Cortex of kidney (tissue), 1 donor: ENCODE results near the gene MAP1S.

Source experiments
- DNase-seq: peaks from one replicate; lab custom pipeline; 2025; lab: John Stamatoyannopoulos, UW

MAP1S gene, protein sequence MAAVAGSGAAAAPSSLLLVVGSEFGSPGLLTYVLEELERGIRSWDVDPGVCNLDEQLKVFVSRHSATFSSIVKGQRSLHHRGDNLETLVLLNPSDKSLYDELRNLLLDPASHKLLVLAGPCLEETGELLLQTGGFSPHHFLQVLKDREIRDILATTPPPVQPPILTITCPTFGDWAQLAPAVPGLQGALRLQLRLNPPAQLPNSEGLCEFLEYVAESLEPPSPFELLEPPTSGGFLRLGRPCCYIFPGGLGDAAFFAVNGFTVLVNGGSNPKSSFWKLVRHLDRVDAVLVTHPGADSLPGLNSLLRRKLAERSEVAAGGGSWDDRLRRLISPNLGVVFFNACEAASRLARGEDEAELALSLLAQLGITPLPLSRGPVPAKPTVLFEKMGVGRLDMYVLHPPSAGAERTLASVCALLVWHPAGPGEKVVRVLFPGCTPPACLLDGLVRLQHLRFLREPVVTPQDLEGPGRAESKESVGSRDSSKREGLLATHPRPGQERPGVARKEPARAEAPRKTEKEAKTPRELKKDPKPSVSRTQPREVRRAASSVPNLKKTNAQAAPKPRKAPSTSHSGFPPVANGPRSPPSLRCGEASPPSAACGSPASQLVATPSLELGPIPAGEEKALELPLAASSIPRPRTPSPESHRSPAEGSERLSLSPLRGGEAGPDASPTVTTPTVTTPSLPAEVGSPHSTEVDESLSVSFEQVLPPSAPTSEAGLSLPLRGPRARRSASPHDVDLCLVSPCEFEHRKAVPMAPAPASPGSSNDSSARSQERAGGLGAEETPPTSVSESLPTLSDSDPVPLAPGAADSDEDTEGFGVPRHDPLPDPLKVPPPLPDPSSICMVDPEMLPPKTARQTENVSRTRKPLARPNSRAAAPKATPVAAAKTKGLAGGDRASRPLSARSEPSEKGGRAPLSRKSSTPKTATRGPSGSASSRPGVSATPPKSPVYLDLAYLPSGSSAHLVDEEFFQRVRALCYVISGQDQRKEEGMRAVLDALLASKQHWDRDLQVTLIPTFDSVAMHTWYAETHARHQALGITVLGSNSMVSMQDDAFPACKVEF

DNA sequence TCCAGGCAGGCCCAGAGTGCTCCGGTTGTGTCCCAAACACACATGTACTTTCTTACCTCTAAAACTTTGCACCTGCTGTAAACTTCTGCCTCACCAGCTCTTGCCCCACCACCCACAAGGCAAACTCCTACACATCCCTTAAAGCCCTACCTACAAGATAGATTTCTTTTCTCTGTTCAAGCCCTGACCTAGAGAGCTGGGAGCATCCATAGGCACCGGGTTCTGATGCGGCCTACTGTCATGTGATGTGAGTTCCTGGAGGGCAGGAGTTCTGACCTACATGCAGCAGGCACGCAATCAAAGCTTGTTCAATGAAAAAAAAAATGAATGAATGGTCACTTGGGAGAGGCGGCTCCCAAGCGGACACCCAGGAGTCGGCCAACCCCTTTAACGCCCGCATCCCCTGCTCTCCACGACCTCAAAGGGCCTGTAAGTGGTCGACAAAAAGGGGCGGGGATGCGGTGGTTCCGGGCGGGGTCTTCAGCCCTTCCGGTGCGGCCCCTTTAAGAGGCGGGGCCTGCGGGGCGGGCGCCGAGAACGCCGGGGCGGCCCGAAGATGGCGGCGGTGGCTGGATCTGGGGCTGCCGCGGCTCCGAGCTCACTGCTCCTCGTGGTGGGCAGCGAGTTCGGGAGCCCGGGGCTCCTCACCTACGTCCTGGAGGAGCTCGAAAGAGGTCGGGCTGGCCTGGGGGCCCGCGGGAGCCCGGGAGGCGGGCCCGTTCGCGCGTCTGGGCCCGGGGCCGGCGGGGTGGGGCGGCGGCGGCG is at the start of gene MAP1S:
TSS of gene MAP1S (plus strand) at position 534 of the 765 bp plus-strand sequence. CDS start at position 557, 23 bp downstream.
- DNase-seq = no peak

DNA sequence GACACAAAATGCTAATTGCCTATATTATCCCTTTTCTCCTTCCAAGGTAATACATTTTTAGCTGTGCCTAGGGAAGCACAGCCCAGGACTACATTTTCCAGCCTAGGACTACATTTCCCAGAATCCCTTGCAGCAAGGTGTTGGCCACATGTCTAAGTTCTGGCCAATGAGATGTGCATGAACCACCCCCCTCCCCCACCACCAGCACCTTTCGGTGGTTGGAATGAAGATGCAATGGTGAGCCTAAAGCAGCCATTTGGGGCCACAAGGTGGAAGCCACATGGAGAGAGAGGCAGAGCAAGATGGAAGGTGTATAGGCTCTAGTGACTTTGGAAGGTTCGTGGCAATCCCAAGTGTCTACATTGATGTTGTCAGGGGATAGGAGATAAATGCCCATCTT is 47.4 kb upstream of the MAP1S start:
- no peak for DNase-seq

DNA sequence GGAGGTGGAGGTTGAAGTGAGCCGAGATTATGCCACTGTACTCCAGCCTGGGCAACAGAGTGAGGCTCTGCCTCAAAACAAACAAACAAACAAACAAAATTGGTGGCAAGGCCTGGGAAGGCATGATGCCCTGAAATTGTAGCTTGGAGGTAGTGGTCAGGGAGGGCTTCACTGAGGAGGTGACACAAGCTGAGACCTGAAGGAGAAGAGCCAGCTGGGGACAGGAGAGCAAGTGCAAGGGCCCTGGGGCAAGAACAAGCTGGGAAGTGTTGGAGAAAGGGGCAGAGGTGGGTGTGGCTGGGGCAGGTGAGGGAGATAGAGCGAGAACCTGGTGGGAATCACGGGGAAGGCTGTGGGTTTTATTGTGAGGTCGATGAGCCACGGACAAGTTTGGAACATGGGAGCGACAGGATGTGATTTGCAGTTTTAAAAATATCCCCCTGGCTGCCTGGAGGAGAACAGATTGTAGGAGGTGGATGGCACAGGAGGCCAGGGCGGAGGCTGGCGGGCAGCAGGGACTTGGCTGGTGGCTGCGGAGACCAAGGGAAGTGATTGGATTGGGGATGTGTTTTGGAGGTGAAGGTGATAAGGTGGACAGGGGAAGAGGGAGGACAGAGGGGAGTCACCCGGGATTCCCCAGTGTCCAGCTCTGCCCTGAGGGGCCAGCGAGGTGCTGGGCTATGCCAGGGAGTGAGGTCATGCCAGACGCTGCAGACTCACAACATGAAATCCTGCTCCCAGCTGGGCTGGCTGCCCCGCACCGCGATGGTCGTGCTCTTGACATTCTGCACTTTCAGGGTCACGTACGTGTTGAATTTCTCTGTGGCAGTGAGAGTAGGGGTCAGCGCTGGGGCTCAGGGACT is 45.1 kb upstream of the MAP1S start:
- no peak for DNase-seq

DNA sequence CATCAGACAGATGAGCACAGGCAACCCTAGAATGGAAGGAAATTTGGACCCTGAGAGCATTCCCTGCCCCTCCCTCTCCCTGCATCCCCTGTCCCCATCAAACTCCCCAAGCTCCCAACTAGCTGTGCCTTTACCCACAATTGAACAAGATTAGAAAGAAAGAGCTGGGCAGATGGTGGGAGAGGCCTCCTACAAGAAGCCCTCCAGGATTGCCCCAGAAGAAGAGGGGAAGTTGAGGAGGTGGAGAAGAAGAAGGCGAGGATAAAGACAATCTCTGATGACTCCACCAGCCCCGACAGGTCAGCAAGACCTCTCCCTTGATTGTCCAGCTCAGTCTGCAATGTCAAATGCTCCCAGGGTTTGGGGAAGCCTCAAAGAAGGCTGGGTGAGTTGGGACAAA is 43.0 kb upstream of the MAP1S start:
- DNase-seq = no peak

DNA sequence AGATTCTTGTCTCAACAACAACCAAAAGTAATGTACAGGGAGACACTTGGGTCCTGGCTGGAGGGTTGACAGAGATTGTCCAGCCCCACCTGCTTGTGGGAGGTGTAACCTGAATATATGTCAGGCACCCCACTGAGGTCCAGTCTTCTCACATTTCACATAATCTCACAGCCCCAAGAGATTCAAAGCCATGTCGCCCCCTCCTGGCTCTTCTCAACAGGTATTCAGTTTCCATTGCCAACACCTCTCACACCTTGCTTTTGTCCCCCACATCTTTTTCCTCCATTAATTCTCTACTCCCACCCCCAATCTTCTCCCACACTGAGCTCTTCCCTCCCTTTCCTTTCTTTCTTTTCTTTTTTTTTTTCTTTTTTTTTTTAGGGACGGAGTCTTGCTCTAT is 42.3 kb upstream of the MAP1S start:
- DNase-seq = no peak

DNA sequence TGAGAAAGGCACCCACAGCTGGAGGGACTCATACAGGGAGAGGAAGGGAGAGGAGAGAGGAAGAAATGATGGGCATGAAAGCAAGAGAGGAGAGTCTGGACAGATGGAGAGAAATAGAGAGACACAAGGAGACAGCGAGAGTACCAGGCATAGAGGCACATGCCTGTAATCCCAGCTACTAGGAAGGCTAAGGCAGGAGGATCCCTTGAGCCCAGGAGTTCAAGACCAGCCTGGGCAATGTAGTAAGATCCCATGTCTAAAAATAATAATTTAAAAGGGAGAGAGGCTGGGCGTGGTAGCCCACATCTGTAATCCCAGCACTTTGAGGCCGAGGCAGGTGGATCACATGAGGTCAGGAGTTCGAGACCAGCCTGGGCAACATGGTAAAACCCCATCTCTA is 40.4 kb upstream of the MAP1S start:
- no peak for DNase-seq

DNA sequence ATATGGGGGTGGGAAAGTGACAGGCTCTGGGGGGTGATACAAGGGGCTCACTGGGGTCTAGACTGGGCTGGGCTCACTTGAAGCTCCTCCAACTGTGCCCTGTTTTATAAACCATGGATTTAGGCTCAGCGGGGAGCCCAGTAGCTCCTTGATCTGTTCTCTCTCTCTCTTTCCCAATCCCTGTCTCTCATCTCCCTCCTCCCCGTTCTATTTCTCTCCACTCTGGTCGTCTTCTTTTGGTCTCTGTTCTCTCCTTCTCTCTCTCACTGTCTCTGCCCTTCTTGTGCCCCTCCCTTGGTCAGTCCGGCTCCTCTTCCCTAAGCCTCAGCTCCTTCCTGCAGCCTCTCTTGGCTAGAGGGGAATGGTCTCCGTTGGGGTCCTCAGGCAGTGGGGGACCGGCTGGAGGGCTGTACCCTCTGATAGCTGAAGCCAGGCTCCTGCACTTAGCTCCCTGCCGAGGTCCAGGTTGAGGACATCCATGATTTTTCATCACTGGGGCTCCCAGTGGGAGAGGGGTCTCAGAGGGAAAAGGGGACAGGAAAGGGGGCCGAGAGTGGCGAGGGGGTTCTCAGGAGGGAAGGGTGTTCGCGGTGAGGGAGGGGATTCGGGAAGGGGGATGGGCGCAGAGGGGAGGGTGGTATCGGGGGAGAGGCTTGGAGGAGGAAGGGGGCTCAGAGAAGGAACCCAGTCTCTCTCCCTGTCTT is 39.6 kb upstream of the MAP1S start:
- no peak for DNase-seq

DNA sequence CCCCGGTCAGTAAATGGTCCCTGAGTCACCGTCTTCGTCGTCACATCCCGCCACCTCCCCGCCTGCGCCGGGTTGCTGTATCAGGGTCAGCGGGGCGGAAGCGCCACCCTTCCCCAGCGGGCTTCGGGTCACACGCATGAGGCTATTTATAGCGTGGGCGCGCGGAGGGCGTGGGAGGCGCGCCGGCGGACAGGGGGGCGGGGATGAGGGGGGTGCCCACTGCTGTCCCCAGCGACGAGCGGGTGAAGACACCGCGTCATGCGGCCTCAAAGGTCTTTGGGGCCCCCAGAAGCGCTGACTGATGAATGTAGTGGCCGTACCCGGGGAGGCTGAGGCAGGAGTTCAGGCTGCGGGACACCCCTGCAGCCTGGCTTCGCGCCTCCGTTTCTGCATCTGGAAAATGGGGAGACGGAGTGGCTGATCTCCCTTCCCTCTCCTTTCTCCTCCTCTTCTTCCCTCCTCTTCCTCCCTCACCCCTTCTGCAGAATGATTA is 39.0 kb upstream of the MAP1S start:
- DNase-seq = no peak

DNA sequence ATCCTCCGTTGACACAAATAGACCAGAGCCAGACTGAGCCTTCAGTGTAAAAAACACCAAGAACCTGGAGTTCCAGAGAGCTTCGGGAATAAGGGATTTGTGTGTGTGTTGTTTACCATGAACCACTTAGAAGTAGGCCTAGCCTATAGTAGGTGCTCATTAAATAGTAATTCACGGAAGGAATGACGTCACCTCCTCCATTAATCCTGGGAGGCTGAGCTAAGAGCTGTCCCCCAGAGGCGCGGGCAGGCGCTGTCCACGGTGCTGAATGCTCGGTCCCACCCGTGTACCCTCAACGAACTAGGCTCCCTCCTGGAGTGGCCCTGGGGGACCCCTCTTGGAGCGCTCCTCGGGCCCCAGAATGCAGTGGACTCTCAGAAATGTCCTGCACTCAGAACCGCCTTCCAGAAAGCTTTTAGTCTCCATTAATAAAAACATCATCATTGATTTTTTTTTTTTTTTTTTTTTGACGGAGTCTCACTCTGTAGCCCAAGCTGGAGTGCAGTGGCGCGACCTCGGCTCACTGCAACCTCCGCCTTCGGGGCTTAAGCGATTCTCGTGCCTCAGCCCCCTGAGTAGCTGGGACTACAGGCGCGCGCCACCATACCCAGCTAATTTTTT is 37.7 kb upstream of the MAP1S start:
- DNase-seq = no peak

DNA sequence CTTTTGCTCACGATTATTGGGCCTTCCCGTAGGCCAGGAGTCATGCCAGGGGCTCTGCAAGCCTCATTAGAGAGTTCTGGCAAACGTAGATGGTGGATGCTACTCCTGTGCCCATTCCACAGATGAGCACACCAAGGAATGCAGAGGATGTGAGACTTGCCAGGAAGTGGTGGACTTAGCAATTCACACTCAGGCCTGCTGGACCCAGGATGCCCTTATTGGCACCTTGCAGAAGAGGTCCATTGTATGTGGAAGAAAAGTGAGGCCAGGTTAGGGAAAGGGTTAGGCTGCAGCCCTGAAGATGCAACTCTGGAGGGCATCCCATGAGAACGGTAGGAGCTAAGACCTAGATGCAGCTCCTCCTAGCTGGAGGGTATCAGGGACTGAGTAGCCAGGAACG is 37.0 kb upstream of the MAP1S start:
- no peak for DNase-seq

DNA sequence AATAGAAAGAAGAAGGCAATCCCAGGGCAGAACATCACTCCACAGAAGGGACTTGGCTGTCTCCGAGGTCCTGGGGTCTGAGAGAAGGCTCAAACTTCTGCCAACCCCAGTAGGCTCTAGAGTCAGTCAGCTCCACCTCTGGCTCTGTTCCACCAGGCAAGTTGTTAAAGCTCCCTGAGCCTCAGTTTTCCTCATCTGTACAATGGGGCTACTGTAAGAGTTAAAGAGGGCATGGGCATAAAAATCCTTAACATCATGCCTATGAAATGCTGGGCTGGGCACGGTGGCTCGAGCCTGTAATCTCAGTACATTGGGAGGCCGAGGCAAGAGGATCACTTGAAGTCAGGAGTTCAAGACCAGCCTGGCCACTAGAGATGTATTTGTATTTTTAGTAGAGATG is 36.2 kb upstream of the MAP1S start:
- DNase-seq = no peak

DNA sequence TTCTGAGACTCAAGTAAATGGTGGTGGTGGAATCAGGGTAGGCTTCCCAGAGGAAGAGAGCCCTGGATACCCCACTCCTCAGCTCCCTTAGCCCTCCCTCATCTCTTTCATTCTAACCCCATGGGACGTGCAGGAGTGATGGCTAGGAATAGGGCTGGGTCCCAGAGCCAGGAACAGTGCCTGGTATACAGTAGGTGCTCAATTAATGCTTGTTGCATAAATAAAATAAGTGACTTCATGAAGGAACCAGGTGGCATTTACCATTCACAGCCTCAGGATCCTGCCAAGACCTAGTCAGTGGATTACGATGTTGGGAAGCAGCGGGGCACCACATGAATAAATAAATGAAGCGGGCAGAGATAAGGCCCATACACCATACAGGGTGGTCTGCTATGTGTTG is 35.0 kb upstream of the MAP1S start:
- no peak for DNase-seq

DNA sequence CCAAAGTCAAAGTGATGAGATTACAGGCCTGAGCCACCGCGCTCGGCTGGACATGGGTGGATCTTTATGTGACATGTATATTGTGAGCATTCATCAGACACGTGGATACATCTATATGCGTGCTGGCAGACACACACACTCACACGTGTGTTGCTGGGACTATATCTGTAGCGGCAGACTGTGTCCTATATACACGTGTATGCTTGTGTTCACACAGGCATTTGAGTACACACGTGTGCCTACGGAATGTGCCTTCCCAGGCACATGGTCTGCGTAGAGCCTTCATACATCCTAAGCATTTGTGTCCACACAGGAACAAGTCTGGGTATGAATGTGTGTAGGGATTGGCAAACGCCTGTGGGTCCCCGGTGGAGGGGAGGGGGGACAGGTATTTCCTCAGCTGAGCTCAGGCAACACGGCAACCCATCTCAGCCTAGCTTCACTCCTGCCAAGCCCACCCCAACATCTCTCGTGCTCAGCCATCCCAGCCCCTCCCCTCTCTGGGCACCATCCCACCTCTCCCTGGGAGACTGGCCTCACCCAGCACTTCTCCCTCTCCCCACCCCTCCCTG is 33.7 kb upstream of the MAP1S start:
- DNase-seq = no peak

DNA sequence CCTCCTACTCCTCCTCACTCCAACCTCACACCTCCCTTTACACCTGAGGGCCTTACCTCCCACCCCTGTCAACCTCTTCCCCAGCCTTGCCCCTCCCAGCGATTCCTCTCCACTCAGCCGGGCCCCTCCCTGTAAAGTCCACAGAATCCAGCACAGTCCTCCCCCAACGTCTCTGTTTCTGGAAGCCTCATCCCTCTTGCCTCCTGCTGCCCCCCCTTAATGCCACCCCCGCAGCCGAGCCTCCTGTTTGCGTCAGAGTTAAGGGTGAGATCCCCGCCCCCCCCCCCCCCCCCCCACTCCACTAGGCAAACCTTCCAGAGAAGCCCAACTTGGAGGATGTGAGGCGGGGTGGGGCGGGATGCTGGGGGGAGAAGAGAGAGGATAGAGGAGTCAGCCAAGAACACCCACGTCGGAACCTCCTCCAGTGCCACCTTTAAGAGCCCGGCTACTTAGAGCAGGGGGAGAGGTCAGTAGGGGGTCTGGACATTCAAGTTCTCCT is 33.2 kb upstream of the MAP1S start:
- no peak for DNase-seq

DNA sequence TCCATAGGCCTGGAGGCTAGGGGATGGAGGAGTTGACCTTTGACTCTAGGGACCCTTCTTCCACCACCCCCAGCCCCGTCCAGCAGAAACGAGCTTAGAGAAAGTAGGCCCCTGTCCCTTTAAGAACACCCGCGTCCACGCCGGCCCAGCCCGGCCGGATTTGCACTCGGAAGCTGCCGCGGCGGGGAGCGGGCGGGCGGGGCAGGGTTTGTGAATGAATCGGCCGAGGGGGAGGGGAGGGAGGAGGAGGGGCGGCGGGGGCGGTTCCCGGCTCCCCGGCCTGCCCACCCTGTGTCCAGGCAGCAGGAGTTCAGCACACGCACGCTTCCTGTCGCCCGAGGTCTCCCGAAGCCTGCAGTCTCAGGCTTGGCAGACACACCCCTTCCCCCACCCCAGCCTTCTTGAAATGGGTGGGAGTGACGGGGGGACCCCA is 32.7 kb upstream of the MAP1S start:
- no peak for DNase-seq

DNA sequence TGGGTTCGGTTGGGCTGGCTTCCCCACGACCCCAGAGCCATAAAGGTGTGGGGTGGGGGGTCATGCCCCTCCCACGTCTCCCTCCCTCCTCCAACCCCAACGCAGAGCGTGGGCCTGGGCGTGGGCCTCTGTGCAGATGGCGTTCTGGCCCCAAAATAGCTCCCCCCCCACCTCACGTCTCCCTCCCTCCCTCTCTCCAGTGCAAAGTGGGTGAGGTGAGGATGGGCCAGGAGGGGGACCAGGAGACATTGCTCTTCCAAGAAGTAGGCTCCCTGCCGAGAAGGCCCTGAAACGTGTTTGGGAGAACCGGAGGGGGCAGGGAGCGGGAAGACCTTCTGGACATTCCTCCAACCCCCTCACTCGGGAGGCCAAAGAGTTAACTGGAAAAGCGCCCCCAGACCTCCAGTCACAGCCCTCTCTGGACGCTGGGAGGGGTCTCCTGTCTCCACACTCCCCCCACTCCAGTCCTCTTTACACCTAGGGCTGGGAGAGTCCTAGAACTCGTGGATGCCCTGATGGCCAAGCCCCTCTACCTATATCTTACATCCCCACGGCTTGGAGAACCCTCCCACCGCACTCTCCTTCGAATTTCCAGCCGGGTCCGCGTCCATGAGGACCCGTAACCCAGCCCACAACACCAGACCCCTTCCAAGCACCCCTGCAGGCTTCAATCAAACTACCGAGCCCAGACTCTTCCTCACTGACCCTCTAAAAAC is 32.0 kb upstream of the MAP1S start:
- no peak for DNase-seq

DNA sequence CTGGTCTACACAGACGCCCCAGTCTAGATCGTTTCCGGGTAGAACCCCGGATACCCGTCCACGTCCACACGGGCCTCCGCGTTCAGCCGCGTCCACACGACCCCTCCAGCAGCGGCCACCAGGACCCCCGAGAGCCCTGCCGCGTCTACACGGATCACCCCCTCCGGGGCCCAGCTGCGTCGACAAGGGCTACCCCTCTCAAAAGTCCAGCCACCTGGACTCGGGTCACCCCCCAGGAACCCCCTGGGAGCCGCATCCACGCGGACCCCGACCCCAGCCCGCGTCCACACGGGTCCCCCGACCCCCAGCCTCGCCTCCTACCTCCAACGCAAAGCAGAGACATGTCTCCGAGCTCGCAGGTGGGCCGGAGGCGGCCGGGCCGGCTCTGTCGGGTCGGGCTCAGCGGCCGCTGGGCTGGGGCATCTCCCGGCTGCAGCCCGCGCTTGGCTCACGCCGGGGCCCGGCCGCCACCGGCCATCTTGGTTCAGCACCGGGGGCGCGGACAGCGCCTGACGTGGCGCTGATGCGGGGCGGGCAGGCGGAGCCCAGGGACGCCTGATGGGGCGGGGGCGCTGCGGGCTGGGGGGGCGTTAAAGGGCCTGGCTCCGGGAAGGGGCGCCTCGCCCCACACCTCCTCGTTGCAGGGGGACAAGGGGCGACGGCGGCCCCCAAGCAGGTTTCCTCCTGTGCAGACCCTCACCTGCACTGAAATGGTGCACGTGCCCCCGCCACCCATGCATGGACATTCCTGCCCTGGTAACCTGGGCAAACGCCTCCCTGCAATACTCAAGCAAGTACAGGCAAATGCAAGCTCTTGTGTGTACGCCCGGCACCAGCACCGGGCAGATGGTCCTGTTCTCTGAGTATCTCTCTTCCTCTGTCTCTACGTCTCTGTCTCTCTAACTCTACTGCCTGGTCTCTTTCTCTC is 31.2 kb upstream of the MAP1S start, which contains the start of gene UNC13A:
TSS of gene UNC13A (minus strand) at position 498 of the 928 bp plus-strand sequence. CDS start at position 343, 155 bp downstream.
- DNase-seq = no peak
